HG02884 (cell line): ENCODE measurements around the gene ZMYND10.

ENCODE experiments used
- ATAC-seq: cut with Tn5 transposase; IDR thresholded peaks from one replicate; pipeline ENCODE4 v1.9.1; 2021; ENCODE audit warnings: mild to moderate bottlenecking, moderate library complexity; ENCODE audit not compliant: unreplicated experiment

The ZMYND10 gene

DNA sequence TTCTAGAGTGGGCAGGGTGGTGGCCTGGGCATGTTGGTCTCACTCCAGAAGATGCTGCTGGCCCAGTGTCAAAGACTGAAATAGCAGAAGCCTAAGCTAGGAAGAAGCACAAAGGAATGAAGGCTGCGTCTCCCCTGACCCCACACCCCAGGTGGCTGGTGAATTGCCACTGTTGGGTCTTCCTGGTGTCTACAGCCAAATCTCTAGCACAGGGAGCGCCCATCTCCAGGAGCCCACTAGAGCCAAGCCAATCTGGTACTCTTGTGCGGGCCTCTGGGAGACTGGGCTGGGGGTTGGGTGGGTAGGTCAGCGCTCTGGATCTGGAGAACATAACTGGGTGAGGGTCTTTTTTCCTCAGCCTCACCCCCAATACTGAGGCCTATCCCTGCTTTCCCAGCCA, 18.4 kb downstream of the ZMYND10 start:
- ATAC-seq = no peak

DNA sequence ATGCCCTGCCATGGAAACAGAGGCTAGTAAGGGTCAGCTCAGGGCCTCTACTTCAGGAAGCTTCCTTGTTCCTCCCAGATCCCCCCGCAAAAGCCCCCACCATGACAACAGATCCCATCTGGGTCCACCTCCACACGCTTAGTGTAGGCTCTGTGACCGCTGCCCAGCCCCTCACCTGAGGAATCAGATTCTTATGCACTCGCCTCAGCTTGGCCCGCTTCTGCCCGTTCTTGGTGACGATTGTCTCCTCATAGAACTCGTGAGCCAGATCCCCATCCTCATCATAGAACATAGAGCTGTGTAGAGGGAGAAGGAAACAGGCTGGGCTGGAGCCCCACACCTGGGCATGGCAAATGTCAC, 19.4 kb downstream of the ZMYND10 start:
- ATAC-seq = no peak

DNA sequence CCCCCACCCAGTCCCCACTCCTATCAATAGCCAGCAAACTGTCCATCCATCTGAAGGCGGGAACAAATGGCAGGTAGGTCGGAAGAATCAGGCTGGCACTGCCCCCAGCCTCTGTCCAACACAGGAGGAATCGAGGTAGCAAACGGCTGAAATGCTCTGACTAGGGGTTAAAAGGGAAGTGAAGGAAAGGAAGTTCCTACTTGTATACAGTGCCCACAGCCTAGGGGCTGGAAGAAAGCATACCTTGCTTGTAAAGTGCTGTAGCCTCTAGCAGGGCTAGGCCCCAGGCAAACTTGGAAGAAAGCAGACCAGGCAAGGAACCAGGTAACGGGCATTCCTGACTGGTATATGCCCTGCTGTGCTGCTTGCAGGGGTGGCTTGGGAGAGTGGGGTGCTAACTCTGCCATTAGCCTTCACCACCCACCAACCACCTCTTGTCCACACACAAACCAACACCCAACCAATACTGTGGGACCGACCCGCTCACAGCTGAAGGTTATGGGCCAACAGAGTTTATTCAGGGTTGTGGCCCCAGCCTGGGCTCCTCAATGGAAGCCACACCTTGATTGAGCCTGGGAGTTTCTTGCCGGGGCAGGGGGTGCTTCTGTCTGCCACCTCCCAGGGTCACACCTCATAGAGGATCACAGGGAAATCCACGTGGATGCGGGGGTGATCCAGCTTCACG, 19.9 kb downstream of the ZMYND10 start:
- no peak for ATAC-seq

DNA sequence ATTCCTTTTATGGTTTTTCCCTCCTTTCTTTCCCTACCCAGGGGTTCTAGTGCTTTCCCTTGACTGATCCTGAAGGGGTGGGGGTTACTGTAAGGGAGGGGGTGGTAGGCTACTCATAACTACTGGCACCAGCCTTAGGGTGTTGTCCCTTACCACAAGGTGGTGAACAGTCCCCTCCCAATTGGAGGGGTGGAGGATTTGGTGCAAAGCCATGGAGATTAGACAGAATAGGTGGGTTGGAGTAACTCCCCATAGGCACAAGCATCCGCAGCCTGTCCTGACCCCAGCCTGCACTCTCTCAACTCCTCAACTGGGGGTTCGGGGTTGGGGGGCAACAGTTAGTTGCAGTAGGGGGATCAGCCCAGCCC, 20.4 kb downstream of the ZMYND10 start:
- no peak for ATAC-seq

DNA sequence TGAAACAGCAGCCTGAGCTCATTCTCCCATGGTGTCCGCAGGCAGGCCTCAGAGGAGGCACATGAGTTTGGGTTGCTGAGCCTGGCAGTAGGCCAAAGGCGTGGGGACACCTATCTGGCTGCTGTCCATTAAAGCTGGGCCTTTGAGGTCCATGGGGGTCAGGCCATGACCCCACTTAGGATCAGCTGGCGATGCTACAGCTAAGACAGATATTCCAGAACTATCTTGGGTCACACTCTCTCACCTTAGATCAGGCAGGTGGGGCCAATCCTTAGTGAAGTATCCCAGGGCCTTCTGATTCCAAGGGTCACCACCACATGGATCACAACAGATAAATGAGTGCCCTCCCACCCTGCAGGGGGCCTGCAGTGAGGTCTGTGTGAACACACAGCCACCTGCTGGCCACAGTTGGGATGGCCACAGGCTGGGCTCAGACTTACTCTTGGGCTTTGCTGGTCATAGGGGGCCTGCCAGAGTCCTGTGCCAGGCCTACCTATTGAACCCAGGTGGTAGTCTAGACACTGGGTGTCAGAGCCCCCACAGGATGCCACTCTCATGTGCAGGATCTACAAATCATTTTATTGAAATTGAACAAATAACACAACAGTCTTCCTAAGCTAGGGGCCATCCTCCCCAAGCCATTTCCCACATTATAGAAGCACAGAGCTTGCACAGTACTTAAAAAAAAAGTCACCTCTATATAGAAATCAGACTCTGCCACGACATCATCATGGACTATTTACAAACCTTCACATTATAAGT, 21.0 kb downstream of the ZMYND10 start:
- no peak for ATAC-seq

DNA sequence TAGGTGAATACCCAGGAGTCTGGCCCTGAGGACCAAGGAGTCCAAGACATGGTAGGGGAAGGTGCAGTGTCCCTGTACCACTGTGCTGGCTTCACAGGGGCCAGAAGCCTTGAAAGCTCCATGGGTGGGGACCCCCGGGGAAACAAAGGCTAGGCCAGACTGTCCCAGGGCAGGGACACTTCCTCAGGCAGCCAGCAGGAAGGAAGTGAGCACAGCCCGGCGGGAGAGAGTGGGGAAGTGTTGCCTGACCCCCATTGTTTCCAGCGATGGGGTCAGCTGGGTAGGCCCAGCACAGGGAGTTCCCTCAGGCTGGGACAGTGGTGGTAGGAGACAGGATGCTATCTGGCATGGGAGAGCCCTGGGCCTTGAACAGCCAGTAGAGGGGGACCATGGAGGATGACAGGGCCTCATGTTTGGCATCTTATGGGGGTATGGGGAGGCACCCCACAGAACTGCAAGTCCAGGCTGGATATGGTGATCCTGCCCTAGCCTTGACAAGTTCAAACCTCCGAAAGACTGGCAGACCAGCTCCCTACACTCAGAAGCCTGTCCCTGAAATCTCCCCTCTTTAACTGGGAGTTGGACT, 21.8 kb downstream of the ZMYND10 start:
- no peak for ATAC-seq

DNA sequence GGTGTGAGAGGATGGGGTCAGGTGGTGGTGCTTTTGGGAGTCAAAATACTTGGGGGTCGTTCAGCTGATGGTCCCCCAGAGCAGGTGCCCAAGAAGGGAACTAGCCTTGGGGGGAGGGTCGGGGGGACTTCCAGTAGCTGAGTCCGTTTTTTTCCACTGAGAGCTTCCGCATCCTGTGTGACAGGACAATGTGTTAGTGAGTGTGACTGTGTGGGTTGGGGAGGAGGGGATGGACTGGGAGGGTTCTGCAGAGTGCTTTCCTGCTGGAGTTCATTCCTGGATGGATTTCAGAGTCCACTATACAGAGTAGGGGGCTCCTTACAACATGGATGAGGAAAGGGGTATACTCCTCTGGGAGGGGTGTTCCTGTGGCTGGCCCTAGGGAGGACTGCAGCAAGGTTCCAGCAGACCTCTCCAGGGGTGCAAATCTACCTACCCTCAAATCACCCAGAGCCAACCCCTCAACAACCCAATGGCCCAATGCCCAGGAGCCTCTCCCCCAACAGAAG, 22.4 kb downstream of the ZMYND10 start:
- ATAC-seq = no peak

DNA sequence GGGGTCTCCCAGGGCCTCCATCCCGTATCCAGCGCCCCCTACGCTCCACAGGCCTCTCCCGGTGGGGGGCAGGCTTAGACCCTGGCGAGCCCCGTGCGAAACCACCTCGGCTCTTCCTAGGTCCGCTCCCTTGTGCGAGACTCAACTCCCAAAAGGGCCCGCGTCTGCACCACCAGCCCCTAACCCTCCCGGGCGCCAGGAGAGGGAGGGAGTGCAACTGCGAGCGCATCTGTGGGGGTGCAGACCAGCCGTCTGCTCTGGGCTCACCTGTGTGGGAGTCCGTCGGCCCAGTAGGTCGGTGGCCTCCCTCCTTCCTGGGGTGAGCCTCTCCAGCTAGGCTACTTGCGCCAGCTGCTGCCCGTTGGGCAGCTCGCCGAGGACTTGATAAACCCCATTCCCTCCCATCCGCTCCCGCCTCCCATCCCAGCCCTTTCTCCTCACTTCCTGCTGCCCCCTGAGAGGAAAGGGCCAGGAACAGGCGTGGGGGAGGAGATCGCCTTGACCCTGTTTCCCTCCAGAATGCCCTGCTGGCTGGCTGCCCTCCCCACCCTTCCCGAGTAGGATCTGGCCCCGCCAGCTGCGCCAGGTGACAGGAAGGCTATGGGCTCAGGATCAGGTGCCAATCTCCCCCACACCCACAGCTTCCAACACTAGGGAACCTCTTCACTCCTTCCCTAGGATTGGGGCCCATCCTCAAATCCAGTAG, 23.0 kb downstream of the ZMYND10 start, which contains the start of gene HYAL2:
Gene HYAL2, minus strand, starts transcription at position 360 of the 706 bp plus-strand sequence. CDS start 2,256 bp downstream, outside the sequence.
- ATAC-seq = no peak

DNA sequence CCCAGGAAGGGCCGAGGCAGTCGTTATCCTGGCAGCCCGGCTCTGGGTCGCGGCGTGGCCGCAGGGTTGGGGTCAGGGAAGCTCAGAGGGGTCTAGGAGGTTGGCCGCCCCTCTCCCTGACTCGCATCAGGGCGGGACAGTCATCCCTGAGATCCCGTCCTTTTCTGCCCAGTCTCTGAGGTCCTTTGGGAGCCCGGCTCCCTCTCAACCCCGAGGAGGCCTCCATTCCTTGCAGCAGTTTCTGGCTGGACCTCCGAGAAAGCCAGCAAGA, 23.5 kb downstream of the ZMYND10 start:
- no peak for ATAC-seq

DNA sequence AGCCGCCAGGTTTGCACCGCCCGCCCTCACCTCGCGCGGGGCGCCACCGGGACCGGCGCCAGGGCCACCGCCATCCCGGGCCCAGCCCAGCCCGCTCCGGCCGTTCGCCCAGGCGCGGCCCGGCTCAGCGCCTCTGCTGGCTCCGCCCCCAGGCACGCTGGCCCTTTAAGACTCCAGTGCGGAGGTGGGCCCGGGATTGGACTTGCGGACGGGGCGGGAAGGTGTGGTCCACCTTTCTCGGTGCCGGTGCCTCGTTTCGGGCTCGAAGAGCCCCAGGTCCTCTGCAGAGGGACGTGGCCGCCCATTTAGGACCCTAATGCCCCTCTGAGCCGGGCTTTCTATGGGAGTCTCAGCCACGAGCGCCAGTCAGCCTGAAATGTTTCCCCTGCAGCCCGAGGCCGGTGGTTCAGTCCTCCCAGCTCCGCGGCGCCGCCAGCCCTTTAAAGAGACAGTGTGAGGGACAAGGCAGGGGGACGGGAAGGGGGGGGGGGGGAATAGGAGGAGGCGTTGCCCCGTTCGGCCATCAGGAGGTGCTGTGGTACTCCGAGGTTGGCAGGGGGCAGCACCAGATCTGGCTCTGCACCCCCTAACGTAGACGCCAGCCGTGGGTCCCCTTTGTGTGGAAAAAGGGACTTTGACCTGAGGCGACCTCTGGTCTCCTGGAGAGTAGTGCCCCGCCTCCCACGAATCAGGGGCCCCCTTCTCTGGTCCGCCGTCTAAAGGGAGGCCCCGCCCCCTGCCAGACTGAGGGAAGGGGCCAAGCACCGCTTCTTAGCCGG, 24.0 kb downstream of the ZMYND10 start:
- peak; percentile 76 for ATAC-seq

DNA sequence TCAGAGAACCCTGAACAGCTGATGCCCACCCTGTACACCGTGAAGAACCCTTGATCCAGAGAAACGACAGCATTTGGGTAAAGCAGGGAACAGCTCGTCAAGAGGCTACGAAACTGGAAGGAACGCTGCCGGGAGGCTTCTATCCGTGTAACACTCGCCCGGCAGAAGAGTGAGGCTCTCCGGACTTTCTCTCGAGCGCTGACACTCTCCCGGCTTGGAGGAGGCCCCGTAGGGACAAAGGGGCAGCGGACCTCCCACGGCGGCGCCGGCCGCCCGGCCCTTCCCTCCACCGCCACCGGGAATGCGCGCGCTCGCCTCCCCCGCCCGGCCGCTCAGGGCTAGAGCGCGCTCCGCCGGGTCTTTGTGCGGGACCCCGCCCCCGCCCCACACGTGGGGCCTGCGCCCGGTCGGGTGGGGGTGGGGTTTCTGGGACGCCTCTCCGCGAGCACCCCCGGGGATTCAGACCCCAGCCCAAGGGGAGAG, 24.6 kb downstream of the ZMYND10 start:
- ATAC-seq = peak; percentile 39

DNA sequence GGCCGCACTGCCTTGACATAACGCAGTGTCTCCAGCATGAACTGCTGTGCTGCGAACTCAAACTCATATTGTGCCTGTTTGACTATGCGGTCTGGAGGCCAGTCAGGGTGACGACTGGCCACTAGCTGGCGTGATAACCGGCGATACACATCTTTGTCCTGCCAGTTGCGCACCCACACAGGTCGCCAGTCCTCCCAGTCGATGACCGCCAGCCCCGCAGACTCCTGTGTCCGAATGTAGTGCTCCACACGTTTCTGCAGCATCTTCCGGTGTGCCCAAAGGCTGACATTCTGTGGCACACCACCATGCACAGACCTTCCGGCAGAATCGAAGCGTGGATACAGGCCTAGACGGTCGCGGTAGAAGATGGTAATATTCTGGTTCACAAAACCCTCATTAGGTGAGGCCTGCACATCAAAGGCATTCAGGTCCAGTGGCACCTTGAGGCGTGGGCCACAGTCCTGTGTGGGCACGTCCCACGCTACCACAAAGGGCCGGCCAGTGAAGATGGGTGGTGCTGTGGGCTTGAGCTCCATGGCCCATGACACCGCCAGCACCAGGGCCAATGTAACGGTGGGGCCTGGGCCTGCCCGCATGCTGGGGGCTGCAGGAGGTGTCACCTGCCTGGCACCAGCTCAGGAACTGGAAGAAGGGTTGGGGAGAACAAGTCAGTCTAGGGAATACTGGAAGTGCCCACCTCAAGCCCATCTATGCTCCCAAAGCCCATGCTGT, 25.5 kb downstream of the ZMYND10 start:
- ATAC-seq = no peak

DNA sequence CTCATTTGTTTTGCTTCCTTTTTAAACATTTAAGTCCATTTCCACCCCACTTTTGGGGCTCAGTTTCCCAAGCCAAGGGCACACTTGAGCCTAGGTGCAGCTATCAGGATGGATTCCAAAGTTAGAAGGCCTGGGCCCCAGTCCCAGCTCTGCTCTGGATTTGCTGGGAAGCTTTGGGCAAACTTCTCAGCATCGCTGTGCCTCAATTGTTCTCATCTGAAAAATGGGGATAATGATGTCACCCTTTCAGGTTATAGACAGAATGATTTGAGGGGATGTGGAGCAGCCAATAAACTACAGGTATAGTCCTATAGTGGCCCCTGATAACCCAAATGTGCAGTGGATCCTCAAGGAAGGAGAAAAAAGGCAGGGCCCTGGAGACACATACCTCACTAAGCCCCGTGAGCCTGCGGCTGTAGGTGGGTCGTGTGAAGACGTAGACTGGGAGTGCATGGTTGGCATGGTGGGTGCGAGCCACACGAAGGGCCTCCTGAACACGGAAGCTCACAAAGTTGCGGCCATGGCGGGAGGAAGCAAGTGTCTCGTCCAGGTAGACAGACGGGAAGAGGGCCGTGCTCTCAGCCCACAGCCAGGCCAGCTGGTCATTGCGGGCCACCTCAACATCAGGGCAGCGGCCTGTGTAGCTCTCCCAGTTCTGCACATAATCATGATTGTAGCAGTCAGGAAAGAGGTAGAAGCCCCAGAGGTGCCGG, 26.2 kb downstream of the ZMYND10 start:
- ATAC-seq = no peak

DNA sequence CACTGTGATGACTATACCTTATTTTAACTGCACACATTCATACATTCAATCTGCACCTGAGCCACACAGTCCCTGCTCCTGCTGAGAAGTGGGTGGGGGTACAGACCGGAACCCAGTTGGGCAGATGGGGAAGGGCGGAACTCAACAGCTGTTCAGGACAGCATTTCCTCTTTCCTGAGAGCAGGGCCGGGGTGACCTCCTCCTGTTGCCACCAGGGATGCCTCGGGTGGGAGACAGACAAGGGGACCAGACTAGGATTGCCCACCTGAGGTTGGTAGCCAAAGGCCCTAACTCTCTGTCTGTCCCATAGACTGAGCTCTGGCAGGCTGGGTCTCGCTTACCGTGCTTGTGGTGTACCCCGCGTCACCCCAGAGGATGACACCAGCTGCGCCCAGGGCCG, 26.9 kb downstream of the ZMYND10 start:
- no peak for ATAC-seq

DNA sequence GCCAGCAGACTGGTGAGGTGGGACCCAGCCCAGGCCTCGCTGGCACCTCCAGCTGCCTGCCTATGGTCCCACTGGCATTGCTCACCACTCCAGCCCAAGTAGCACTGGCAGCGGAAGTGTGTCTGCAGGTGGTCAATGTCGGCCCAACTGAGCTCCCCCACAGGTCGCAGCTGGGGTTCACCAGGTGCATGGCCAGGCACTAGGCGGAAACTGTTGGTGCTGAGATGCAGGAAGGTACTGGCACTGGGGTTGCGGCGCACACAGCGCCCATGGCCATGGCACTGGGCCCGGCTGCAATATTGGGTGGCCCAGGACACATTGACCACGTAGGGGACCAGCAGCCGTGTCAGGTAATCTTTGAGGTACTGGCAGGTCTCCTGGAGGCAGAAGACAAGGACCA, 27.4 kb downstream of the ZMYND10 start:
- ATAC-seq = no peak

DNA sequence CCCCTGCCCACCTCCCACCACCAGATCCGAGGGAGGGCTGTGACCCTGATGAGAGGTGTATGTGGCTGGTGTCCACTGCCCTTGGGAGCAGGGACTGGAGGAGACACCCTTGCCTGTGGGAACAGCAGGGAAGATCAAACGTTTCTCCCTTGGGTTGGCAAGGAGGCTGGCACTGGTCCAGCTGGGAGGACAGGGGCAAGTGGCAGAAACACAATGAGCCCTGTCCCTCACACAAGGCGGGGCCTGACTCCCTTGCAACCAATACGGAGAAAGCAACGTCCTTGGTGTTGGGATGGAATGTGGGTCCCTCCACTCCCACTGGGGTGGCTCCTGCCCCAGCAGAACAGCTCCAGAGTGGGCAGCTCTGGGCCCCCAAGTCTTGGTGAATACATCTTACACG, 28.2 kb downstream of the ZMYND10 start:
- ATAC-seq = no peak

DNA sequence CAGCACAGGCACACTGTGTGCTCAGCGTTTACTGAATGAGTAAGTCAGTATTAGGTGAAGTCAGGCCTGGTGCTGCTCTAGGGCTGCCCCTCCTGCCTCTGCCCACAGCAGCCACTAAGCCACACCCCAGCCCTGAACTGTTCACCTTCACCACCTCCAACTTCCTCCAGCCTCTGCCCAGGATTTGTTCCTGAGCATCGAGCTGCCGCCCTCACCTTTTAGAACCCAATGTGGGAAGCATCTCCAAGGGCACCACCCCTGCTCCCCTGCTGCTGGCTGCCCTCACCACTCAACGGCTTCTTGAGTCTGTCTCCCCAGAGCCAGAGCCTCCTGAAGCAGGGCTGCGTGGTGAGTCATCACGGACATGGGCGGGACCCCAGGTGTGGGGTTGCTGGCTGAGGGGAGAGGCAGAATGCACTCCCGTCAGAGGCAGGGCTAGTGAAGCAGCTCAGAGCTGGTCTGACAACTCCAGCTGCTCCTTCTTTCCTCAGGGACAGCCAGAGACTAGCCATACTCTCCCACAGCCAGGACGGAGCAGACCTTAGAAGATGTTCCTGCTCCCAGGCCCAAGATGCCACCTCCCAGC, 28.8 kb downstream of the ZMYND10 start:
- ATAC-seq = no peak

DNA sequence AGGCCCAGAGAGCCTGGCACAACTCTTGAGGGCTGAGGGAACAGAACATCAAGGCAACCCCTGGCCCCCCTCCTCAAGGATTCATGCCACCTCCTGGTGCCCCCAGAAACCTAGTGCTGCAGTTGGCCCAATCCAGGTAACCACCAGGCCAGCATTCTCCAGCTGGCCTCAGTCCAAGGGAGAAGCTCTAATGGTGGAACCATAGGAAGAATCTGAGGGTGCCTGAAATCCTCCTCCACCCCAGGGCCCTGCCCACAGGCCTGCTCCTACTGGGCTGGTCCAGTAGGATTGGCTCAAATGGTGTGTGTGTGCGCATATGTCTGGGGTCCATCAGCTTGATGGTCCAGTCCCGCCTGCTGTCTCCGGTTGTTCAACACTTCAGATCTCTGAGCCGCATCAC, 30.7 kb downstream of the ZMYND10 start:
- ATAC-seq = no peak

DNA sequence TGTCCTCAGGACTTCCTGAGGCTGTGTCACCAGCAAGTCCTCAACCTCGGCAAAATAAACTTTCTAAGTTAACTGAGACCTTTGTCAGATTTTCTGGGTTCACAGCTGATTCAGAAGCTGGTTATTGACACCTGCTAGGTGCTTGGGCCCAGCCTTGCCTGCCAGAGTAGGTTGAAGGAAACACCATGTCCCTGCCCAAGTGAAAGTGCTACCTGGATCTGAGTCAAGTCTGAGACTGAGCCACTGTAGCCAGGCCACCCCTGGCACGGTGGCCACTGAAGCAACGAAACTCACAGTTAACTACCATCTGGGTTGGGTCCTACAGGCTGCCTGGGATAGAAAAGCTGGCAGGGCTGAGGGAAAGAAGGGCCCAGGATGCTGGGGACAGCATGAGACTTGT, 31.2 kb downstream of the ZMYND10 start:
- no peak for ATAC-seq
